Smooth muscle cell (in vitro differentiated cells): ENCODE data around the gene ABTB2. TPM values are rescaled to one million over a fixed set of nuclear protein-coding genes. Genes with fewer than 3 reads are reported as not detected.

Source experiments
- DNase-seq: peaks from one replicate; lab custom pipeline; 2025; ENCODE audit not compliant: unreplicated experiment; lab: John Stamatoyannopoulos, UW
- H2AFZ ChIP-seq: fragments of 200-600 bp; sonication (generic); 2 replicates; pipeline ENCODE4 v1.6.0; 2016; ENCODE audit warnings: antibody characterized with exemption, low read depth, mild to moderate bottlenecking
- H3F3A ChIP-seq: fragments of 200-600 bp; sonication (generic); 2 replicates; pipeline ENCODE4 v1.6.0; 2017; ENCODE audit warnings: antibody characterized with exemption, low read depth
- H3K27ac ChIP-seq: fragments of 200-600 bp; sonication (generic); 2 replicates; pipeline ENCODE4 v1.5.1; 2016; ENCODE audit warnings: low read depth, mild to moderate bottlenecking
- H3K27me3 ChIP-seq: fragments of 200-600 bp; sonication (generic); 2 replicates; pipeline ENCODE4 v1.6.1; 2016; ENCODE audit warnings: low read depth, mild to moderate bottlenecking
- H3K36me3 ChIP-seq: fragments of 200-600 bp; sonication (generic); 2 replicates; pipeline ENCODE4 v1.5.1; 2016; ENCODE audit warnings: low read depth
- H3K4me1 ChIP-seq: fragments of 200-600 bp; sonication (generic); 2 replicates; pipeline ENCODE4 v1.5.1; 2016; ENCODE audit warnings: low read depth
- H3K4me2 ChIP-seq: fragments of 200-600 bp; sonication (generic); 2 replicates; pipeline ENCODE4 v1.6.0; 2016; ENCODE audit warnings: mild to moderate bottlenecking
- H3K4me3 ChIP-seq: fragments of 200-600 bp; sonication (generic); 2 replicates; pipeline ENCODE4 v1.5.1; 2016; ENCODE audit warnings: mild to moderate bottlenecking
- H3K79me2 ChIP-seq: fragments of 200-600 bp; sonication (generic); 2 replicates; pipeline ENCODE4 v1.6.0; 2016; ENCODE audit warnings: low read depth, mild to moderate bottlenecking
- H3K9ac ChIP-seq: fragments of 200-600 bp; sonication (generic); 2 replicates; pipeline ENCODE4 v1.6.0; 2016; ENCODE audit warnings: low read depth
- H3K9me3 ChIP-seq: fragments of 200-600 bp; sonication (generic); replicated peaks from 2 replicates; pipeline ENCODE4 v1.5.1; 2016; ENCODE audit warnings: low read depth
- H4K20me1 ChIP-seq: fragments of 200-600 bp; sonication (generic); 2 replicates; pipeline ENCODE4 v1.6.0; 2016; ENCODE audit warnings: low read depth
- WGBS: methylation state at CpG from one replicate; pipeline ENCODE4 v1.1.7; 2016; ENCODE audit warnings: low lambda C conversion rate; 5-methylcytosine and 5-hydroxymethylcytosine counted together
- polyA plus RNA-seq: library from polyadenylated mRNA; unstranded; fragments of >200 nt; fragmentation: Nextera tagmentation; extraction: Ambion mirVana; gene quantifications from 2 replicates; pipeline ENCODE4 v1.2.1, GENCODE V29; 2016
- total RNA-seq: library from RNA; depleted of rRNA; stranded (reverse); fragments of >200 nt; gene quantifications from 2 replicates; pipeline ENCODE4 v1.2.3, GENCODE V29; 2014
- TF ChIP-seq, protein P1 (sequence below): fragments of 200-600 bp; sonication (generic); IDR thresholded peaks from 2 replicates; pipeline ENCODE4 v1.5.1; 2017; ENCODE audit warnings: borderline replicate concordance, mild to moderate bottlenecking, antibody characterized with exemption; ENCODE audit not compliant: insufficient read depth, poor library complexity, severe bottlenecking

ABTB2 gene
- total and polyA plus RNA-seq, 2 experiments from 2014 or later = 4.3 to 4.9 TPM

GRCh38 chr11:34143048-34143447 lies 214.8 kb downstream of the ABTB2 start:
- H3K36me3 ChIP-seq = no peaks in the 10 kb centered on the region

DNA sequence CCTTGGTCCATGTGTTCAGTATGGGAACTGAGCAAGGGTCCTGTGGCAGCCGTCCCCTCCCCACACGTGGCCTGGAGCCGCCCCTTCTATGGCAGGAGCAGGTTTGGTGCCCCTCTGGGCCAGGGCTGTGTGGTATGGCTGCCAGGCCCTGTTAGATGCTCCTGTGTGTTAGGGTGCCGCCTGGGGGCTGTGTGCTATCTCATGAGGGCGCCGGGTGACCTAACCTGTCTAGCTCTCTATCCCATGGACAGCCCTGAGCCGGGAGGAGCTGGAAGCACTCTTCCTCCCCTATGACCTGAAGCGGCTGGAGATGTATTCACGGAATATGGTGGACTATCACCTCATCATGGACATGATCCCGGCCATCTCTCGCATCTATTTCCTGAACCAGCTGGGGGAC lies 217.7 kb downstream of the ABTB2 start:
- Histone ChIP-seq H3K27ac (no peak overlapping the region), H3K4me3 (no peak overlapping the region), H3K79me2 (no peaks in the 10 kb centered on the region), H3K36me3 (no peaks in the 10 kb centered on the region), H3F3A (no peaks in the 10 kb centered on the region), H2AFZ (no peak overlapping the region), H3K4me1 (no peaks in the 10 kb centered on the region), H4K20me1 (no peaks in the 10 kb centered on the region), H3K27me3 (no peaks in the 10 kb centered on the region), H3K9ac (no peak overlapping the region), H3K9me3 (no peaks in the 10 kb centered on the region), H3K4me2 (no peak overlapping the region)
- WGBS = 96% methylated on average over 11 of the region's 11 CpGs
- TF ChIP-seq, protein P1, sequence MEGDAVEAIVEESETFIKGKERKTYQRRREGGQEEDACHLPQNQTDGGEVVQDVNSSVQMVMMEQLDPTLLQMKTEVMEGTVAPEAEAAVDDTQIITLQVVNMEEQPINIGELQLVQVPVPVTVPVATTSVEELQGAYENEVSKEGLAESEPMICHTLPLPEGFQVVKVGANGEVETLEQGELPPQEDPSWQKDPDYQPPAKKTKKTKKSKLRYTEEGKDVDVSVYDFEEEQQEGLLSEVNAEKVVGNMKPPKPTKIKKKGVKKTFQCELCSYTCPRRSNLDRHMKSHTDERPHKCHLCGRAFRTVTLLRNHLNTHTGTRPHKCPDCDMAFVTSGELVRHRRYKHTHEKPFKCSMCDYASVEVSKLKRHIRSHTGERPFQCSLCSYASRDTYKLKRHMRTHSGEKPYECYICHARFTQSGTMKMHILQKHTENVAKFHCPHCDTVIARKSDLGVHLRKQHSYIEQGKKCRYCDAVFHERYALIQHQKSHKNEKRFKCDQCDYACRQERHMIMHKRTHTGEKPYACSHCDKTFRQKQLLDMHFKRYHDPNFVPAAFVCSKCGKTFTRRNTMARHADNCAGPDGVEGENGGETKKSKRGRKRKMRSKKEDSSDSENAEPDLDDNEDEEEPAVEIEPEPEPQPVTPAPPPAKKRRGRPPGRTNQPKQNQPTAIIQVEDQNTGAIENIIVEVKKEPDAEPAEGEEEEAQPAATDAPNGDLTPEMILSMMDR = no peak
- DNase-seq = no peak

More at GRCh38 chr11:34143048-34143447, 214.8 kb downstream of the ABTB2 start:
- Histone ChIP-seq H3K9ac (no peak overlapping the region), H3K27ac (no peak overlapping the region), H3K4me2 (no peak overlapping the region), H3K4me1 (no peaks in the 10 kb centered on the region), H2AFZ (no peak overlapping the region), H4K20me1 (no peaks in the 10 kb centered on the region), H3F3A (no peaks in the 10 kb centered on the region), H3K27me3 (no peaks in the 10 kb centered on the region), H3K9me3 (no peaks in the 10 kb centered on the region), H3K79me2 (no peaks in the 10 kb centered on the region), H3K4me3 (no peak overlapping the region)
- WGBS = 36% methylated on average over 2 of the region's 2 CpGs
- DNase-seq = no peak
- TF ChIP-seq, protein P1 = no peak

- TF ChIP-seq, protein P1 = no peak
- H2AFZ ChIP-seq = no peak overlapping the region
- no peak for DNase-seq
- no peaks in the 10 kb centered on the region for H3F3A ChIP-seq
- no peaks in the 10 kb centered on the region for H3K36me3 ChIP-seq
- WGBS = 97% methylated on average over 7 of the region's 7 CpGs
- H3K27me3 ChIP-seq = no peaks in the 10 kb centered on the region
- no peak overlapping the region for H3K27ac ChIP-seq
- H3K4me3 ChIP-seq = no peak overlapping the region
- no peak overlapping the region for H3K9ac ChIP-seq
- H3K4me1 ChIP-seq = no peaks in the 10 kb centered on the region
- no peaks in the 10 kb centered on the region for H3K9me3 ChIP-seq
- H3K79me2 ChIP-seq = no peaks in the 10 kb centered on the region
- H4K20me1 ChIP-seq = no peaks in the 10 kb centered on the region
- no peak overlapping the region for H3K4me2 ChIP-seq
These were observed 218.5 kb downstream of the ABTB2 start for GRCh38 chr11:34139346-34139745.

DNA sequence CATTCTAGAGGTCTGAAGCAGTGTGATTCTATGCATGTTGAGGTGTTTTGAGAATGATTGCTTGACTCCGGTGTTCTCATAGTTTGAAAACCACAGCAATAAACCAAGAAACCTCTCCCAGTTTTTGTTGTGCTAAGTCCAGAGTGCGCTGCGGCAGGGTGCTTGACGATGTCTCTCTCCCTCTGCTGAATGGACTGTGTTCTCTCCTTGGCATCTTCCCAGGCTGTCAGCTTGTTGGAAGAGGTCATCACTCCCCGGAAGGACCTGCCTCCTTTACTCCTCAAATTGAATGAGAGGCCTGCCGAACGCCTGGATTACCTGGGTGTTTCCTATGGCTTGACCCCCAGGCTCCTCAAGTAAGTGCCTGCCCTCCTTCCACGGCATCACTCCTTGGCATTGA lies 221.4 kb downstream of the ABTB2 start:
- TF ChIP-seq, protein P1 = no peak
- Histone ChIP-seq H3K79me2 (no peaks in the 10 kb centered on the region), H3K4me1 (no peaks in the 10 kb centered on the region), H3K27ac (no peak overlapping the region), H3K36me3 (no peaks in the 10 kb centered on the region), H3K9ac (no peak overlapping the region), H3K9me3 (no peaks in the 10 kb centered on the region), H3K4me3 (no peak overlapping the region), H3K4me2 (no peak overlapping the region), H2AFZ (no peak overlapping the region), H3F3A (no peaks in the 10 kb centered on the region), H4K20me1 (no peaks in the 10 kb centered on the region), H3K27me3 (no peaks in the 10 kb centered on the region)
- 97% methylated on average over 8 of the region's 8 CpGs for WGBS
- no peak for DNase-seq
